NCI-H82 treated with DMSO at 0.1 percent for 48 hours (cell line): ENCODE results near the gene HOXB1.

Source experiments
- DNase-seq: peaks from one replicate; lab custom pipeline; 2025; ENCODE audit not compliant: unreplicated experiment; lab: John Stamatoyannopoulos, UW

The HOXB1 gene

GRCh38 chr17:48555258-48556228 lies 24.7 kb upstream of the HOXB1 start:
- no peak for DNase-seq

GRCh38 chr17:48554412-48555257 lies 23.8 kb upstream of the HOXB1 start:
- no peak for DNase-seq

- no peak for DNase-seq
These were observed 23.0 kb upstream of the HOXB1 start for GRCh38 chr17:48553826-48554225.

- no peak for DNase-seq
These were observed 22.4 kb upstream of the HOXB1 start for GRCh38 chr17:48553190-48553547.

- DNase-seq: no peak
These were observed 21.8 kb upstream of the HOXB1 start for GRCh38 chr17:48552466-48553189.

GRCh38 chr17:48551596-48552465 lies 21.0 kb upstream of the HOXB1 start:
- no peak for DNase-seq

- DNase-seq: no peak
These were observed 20.4 kb upstream of the HOXB1 start for GRCh38 chr17:48551214-48551555.

GRCh38 chr17:48550502-48551213 lies 19.8 kb upstream of the HOXB1 start:
- DNase-seq: no peak

GRCh38 chr17:48549914-48550501 lies 19.2 kb upstream of the HOXB1 start:
- no peak for DNase-seq

- DNase-seq: no peak
These were observed 18.4 kb upstream of the HOXB1 start for GRCh38 chr17:48549281-48549630.

- no peak for DNase-seq
These were observed 17.9 kb upstream of the HOXB1 start for GRCh38 chr17:48548523-48549280.

GRCh38 chr17:48547808-48548522 lies 17.2 kb upstream of the HOXB1 start:
- no peak for DNase-seq

GRCh38 chr17:48546924-48547807 lies 16.4 kb upstream of the HOXB1 start:
- DNase-seq: no peak

- no peak for DNase-seq
These were observed 15.5 kb upstream of the HOXB1 start for GRCh38 chr17:48546137-48546923.

GRCh38 chr17:48545539-48545938 lies 14.7 kb upstream of the HOXB1 start:
- no peak for DNase-seq

GRCh38 chr17:48545022-48545375 lies 14.2 kb upstream of the HOXB1 start, which contains the start of gene HOXB2:
Gene HOXB2 (minus strand): TSS chr17:48545109. CDS start chr17:48544911, 198 bp downstream.
- DNase-seq: no peak
